Islet of Langerhans (tissue), 1 donor: ENCODE measurements around the gene CAMK2D.

Experiments
- FAIRE-seq: peaks from one replicate; lab custom pipeline; 2011; peaks lifted over from hg19 to GRCh38; lab: Jason Lieb, UNC

Gene CAMK2D

DNA sequence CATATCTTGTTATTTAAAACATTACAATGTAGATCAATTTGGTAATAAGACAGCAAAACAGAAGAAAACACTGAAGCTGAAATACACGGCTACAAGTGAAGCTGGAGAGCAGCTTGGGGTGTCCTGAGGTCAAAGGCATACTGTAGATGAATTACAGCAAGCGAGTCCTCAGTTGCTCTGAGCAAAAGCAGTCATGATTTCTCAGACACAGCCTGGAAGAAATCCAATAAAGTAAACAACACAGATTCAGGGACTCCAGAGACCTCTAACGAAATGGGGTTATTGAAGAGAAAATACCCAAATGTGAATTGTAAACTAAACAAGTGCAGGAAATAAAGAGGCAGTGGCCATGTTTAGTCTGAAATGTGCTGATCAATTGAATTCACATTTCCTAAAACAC lies 324.4 kb downstream of the CAMK2D start:
- peak; percentile 79 for FAIRE-seq

DNA sequence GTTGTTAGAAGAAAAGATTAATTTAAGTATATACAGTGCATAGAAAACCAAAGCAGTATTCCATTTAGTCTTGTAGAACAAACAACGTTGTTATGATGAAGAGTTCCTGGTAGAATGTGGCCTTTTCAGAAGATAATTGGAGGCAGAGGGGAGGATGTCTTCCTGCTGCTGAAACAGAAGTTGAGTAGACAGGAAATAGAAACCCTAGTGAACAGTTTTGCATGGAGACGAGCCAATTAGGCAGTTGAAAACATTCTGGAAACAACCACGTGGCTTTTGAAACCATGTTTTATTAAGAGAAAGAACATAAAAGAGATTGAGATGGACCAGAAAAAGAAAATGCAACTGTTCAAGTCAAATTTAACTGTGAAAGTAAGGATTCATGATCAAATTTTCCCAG lies 325.2 kb downstream of the CAMK2D start:
- peak; percentile 76 for FAIRE-seq

DNA sequence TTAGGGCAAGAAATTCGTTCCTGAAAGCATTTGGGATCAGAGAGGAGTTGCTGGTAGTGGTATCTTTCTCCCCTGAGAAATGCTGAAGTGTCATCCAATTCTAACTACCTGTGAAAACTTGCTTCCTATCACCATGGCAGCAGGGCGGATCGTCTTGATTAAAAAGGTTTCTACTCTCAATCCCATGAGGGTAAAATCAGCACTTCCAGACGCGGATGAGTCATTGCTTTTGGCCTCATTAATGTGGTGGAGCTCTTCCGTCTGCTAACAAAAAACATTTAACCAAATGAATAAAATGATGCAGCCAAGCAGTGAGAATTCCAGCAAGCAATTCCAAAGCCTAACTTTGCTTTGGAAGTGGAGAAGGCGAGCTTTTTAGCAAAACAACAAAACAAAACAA lies 325.6 kb downstream of the CAMK2D start:
- FAIRE-seq, result peak; percentile 96

DNA sequence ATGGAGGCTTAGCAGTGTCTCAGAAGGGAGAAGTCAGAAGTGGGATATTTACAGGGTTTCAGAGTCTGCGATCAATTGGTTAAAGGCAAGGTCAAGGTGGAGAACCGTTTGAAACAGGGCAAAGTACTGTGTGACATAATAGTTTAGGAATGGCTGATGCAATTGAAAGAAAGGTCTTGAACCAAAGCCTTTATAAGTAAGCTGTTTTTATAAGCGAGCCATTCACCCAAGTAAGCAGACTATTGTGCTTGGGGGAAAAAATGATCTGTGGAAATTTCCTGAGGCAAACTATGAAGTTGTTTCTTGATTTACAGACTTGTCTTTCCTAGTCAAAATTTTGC lies 327.3 kb downstream of the CAMK2D start:
- FAIRE-seq, result no peak

DNA sequence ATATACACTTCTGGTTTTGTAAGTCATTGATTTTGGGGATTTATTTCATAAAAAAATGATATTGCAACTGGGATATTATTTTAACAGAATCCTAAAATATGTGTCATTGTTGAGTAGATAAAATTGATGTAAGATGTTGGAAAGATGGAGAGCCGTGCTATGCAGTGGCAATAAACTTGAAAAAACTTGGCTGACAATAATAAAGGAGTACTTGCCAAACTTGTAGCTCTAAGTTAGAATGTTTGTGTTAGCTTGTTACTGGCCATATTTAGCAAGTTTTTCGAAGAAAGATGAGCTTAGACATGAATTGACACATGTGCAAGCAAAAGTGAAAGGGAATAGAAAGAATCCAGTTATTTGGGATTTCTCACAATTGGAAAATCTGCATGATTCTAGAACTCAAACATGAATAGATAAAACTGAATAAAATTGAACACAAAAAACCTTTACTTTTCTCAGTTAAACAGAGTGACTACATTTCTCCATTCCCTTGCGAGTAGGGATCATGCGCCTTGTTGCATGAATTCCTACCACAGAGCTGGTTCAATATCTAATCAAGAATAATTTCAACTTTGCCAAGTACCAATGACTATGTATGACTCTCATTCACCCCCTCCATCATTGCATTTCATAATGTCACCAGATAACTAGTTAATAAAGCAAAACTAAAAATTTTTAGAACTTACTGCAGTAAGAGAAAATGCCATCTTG lies 327.8 kb downstream of the CAMK2D start:
- FAIRE-seq, result no peak

DNA sequence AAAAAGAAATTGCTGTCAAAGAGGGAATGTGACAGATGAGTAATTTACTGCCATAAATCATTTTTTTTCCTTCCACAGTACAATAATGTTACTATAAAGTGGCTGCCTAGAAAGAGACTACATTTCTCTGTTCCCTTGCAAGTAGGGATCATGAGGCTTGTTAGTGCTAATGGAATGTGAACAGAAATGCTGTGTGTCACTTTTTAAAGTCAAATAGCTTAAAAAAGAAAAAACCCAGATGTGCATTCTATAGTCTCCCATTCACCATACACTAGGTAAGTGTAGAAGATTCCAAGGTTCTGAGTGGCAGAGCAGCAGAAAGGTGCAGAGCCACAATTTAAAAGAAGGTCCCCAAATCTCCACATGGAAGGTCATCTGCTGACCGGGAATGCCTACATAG lies 328.4 kb downstream of the CAMK2D start:
- FAIRE-seq, result no peak

DNA sequence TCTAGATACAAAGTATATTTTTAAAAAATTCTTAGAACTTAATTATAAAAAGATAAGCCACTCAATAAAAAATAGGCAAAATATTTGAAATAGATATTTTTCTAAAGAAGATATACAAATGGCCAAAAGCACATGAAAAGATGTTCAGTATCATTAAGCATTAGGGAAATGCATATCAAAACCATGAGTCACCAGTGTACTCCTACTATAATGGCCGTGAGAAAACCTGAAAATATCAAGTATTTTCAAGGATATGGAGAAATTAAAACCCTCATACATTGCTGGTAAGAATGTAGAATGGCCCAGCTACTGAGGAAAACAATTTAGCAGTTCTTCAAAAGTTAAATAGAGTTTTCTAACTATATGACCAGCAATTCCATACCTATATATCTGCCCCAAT lies 337.9 kb downstream of the CAMK2D start:
- FAIRE-seq, result peak; percentile 61

DNA sequence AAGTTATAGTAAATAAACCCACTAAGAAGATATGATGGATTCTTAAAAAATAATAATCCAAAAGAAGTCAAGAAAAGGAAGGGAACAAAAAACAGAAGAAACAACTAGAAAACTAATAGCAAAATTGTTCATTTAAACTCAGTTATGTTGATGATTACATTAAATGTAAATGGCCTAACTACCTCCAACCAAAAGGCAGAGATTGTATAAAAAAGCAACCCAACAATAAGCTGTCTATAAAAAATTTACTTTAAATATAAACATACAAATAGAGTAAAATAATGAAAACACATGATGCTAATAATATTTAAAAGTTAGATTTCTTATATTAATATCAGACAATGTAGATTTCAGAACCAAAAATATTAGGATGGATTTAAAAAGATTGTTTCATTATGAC lies 340.6 kb downstream of the CAMK2D start:
- FAIRE-seq, result peak; percentile 81

DNA sequence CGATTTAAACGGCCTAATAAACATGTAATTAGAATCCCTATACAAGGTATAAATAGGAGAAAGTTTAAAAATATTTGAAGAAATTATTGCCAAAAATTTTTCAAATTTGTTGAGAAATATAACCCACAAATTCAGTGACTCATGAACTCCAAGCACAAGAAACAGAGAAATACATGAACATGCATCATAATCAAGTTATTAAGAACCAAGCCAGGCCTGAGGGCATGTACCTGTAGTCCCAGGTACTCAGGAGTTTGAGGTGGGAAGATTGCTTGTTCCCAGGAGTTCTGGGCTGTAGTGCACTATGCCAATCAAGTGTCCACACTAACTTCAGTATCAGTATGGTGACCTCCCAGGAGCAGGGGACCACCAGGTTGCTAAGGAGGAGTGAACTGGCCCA lies 341.9 kb downstream of the CAMK2D start:
- FAIRE-seq, result no peak

DNA sequence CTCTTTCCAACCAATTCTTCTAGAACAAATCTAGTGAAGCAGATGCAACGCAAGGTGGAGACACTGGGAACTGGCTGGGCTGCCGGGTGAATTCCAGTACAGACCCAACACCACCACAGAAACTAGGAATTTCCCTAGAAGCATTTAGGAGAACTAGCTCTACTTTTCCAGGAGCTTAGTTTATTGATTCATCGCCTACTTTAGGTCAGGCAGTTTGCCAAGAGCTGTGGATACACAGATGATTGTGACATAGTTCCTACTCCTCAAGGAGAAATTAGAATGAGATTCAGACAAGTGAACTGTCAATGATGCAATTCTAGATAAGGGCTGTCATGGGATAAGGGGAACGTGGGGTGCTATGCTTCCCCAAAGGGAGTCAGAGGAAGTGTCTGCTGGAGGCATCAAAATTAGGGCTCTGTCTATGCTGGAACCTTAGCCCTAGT lies 350.0 kb downstream of the CAMK2D start:
- FAIRE-seq, result peak; percentile 17

DNA sequence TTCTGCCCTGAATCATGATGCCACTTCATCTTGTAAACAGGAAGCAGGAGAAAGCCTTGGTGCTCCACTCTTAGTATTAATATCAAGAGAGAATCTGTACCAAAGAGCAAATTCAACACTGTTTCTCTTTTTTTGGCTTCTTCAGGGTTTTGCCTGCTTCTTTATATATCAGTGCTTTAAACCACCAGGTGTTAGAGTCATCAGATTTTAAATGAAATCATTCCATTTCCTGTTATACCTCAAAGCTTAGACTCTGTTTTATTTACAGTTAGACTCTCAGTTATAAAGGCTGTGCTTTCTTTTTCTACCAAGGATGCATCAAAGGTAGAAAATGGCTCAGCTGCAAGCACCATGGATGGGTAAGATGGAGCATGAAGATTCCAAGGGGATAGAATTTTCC lies 350.9 kb downstream of the CAMK2D start:
- FAIRE-seq, result no peak

DNA sequence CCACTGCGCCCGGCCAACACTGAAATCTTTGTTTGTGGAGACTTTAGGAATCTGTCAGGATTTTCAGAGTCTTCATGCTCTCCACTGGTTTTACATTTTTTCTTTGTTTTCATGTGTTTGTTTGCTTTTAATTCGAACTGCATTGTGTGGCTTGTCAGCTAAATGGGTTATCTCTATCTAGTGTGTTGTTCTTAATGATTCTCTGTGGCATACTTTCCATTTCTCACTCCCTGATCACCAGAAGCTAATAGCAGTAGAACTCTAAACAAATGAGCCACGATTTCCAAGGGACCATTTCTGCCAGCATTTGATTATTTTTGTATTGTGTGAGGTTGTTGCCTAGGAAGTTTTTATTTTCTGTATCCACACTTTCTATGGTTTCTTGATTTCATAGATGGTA lies 352.4 kb downstream of the CAMK2D start:
- FAIRE-seq, result no peak

DNA sequence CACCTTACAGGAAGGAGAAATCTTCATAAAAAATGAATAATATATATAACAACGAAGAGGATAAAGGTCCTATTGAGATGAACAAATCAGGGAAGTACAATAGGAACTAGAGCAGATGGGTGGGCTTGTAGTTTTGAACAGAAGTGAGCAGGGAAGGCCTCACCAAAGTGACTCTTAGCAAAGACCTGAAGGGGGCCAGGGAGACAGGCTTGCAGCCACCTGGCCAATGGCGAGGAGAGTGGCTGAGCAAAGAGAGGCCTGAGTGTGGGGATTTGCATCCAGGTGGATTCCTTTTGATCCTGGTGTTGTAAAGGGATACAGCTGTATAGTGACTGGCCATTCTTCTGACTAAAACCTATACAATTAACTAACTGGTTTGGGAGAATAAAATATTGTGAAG lies 354.1 kb downstream of the CAMK2D start:
- no peak for FAIRE-seq

DNA sequence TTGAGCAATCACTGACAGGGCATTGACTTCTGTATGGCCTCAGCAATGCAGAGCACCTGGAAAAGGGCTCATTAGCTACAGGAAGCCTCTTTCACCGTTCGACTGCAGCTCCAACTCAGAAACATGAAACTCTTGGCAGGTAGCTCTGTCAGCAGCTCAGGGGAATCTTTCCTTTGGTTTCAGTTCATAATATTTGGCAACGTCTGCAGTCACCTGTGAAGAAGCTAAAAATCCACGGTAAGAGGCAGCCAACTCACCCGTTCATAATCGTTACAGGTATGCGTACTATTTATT lies 354.9 kb downstream of the CAMK2D start:
- FAIRE-seq, result no peak

DNA sequence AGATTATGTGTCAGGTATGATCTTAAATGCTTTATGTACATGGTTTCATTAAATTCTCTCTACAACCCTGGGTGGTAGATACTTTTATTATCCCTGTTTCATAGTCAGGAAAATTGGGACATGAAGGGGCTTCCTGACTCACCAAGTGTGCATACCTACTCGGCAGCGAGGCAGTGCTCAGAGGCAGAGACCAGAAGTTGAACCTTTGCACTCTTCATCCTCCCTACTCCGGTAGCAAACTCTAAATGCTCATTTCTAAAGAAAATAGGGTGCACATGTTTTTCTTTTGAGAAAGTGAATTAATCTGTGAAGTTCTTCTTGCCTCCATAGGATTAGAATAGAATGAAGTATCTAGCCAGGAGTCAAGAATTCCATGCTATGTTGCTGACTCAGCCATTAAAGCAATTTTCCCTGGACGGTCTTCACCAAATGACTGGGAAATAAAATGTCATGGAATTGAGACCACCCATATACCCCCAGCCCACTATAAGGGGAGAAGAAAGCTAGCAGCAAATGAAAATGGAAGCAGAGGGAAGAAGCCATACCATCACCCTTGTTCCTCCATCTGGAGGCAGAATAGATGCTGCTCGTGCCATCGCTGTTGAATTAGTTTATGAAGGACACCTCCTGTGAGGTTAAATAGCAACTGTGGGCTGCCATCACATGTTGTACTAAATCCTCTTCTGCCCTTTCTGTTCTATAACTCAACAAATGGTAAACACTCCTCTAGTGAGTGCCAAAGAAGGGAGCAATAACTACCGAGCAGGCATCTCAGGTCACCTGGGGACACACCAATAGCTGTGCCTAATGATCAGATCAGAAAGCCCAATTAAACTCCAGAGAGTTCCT lies 355.4 kb downstream of the CAMK2D start:
- no peak for FAIRE-seq

DNA sequence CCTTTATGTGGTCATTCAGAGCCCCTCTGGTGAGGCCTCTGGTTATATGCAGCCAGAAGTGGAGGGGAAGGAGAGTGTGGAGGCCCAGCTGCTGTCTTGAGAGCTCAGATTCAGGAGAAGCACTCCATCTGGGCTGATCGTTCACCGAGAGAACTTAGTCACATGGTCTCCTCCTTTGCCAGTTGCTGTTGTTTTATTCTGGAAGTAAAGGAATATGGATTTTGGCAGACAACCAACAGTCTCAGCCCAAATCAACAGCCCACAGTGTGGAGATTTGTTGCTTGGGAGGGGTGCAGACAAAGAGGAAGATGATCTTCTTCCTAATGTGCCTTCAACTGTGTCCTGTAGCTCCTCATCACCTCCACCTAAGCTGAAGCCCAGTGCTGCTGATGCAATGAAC lies 356.7 kb downstream of the CAMK2D start:
- FAIRE-seq, result no peak

DNA sequence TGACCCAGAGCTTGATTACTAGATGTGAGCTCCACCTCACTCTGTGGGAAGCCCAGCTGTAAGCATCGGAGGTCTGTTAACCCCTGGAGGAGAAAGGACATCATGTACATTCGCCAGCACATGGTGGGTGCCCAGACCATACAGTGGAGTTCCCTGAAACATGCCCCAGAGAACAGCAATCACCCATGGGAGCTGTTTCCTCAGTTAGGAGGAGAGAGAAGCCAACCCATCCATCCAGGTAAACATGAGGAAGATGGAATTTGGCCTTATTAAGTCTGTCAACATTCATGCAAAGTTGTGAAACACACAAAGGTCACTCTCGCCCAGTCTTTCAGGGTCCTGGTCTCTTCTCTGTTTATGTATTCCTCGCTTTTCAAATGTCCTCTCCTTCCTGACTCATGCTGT lies 357.4 kb downstream of the CAMK2D start:
- no peak for FAIRE-seq
